ENCODE measurements around the gene XIST. TPM values are rescaled to one million over a fixed set of nuclear protein-coding genes. Genes with fewer than 3 reads are reported as not detected.
"Not testable (repeated sequence)": the region's sequence is repeated elsewhere in the genome, so short reads cannot be mapped to it uniquely, and the experiment has no call there.

Gene XIST
- total RNA-seq, result not detected in 2 replicates
- long read RNA-seq, result 0 reads

DNA sequence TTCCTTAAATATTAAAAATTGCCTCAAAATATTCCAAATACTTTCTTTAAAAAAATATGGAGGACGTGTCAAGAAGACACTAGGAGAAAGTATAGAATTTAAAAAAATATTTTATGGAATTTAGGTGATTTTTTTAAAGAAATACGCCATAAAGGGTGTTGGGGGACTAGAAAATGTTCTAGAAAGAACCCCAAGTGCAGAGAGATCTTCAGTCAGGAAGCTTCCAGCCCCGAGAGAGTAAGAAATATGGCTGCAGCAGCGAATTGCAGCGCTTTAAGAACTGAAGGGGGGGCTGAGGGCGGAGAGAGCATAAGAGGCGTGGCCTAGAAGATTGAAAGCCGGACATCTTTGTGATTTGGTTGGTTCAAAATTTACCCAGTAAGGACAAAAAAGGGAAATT lies at the start of gene XIST:
TSS of gene XIST (minus strand) at position 248 of the 400 bp plus-strand sequence.
- TF ChIP-seq, protein P1, sequence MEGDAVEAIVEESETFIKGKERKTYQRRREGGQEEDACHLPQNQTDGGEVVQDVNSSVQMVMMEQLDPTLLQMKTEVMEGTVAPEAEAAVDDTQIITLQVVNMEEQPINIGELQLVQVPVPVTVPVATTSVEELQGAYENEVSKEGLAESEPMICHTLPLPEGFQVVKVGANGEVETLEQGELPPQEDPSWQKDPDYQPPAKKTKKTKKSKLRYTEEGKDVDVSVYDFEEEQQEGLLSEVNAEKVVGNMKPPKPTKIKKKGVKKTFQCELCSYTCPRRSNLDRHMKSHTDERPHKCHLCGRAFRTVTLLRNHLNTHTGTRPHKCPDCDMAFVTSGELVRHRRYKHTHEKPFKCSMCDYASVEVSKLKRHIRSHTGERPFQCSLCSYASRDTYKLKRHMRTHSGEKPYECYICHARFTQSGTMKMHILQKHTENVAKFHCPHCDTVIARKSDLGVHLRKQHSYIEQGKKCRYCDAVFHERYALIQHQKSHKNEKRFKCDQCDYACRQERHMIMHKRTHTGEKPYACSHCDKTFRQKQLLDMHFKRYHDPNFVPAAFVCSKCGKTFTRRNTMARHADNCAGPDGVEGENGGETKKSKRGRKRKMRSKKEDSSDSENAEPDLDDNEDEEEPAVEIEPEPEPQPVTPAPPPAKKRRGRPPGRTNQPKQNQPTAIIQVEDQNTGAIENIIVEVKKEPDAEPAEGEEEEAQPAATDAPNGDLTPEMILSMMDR (IDR thresholded peaks at IDR 0.05), result no peak
- Mint-ChIP-seq H3K27me3 (ENCODE audit: unreplicated experiment) (peaks cover 9% of the 10 kb centered on the region), H3K27ac (ENCODE audit: unreplicated experiment) (no peak within 1 kb of the TSS), H3K9me3 (ENCODE audit: unreplicated experiment) (no peaks in the 10 kb centered on the region), H3K4me1 (ENCODE audit: unreplicated experiment) (no peaks in the 10 kb centered on the region), H3K36me3 (ENCODE audit: unreplicated experiment) (no peaks in the 10 kb centered on the region), H3K4me3 (ENCODE audit: unreplicated experiment) (no peak within 1 kb of the TSS)
- no peak for DNase-seq (ENCODE audit: extremely low spot score, unreplicated experiment)

DNA sequence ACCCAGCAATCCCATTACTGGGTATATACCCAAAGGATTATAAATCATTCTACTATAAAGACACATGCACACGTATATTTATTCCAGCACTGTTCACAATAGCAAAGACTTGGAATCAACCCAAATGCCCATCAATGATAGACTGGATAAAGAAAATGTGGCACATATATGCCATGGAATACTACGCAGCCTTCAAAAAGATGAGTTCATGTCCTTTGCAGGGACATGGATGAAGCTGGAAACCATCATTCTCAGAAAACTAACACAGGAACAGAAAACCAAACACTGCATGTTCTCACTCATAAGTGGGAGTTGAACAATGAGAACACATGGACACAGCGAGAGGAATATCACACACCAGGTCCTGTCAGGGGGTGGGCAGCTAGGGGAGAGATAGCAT lies 45.8 kb upstream of the XIST start:
- not testable (repeated sequence) for H3K36me3 Mint-ChIP-seq (ENCODE audit: unreplicated experiment); H3K9me3 Mint-ChIP-seq (ENCODE audit: unreplicated experiment); H3K4me3 Mint-ChIP-seq (ENCODE audit: unreplicated experiment); H3K4me1 Mint-ChIP-seq (ENCODE audit: unreplicated experiment); H3K27ac Mint-ChIP-seq (ENCODE audit: unreplicated experiment); DNase-seq (ENCODE audit: extremely low spot score, unreplicated experiment)
- H3K27me3 Mint-ChIP-seq (ENCODE audit: unreplicated experiment), result peaks cover 19% of the 10 kb centered on the region

DNA sequence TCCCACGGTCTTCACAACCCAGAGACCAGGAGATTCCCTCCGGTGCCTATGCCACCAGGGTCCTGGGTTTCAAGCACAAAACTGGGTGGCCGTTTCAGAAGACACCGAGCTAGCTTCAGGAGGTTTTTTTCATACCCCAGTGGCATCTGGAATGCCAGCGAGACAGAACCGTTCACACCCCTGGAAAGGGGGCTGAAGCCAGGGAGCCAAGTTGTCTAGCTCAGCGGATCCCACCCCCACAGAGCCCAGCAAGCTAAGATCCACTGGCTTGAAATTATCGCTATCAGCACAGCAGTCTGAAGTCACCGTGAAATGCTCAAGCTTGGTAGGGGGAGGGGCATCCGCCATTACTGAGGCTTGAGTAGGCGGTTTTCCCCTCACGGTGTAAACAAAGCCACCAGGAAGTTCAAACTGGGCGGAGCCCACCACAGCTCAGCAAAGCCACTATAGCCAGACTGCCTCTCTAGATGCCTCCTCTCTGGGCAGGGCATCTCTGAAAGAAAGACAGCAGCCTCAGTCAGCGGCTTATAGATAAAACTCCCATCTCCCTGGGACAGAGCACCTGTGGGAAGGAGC lies 40.1 kb upstream of the XIST start:
- peak; percentile 68 for DNase-seq (ENCODE audit: extremely low spot score, unreplicated experiment)
- not testable (repeated sequence) for H3K4me1 Mint-ChIP-seq (ENCODE audit: unreplicated experiment); H3K36me3 Mint-ChIP-seq (ENCODE audit: unreplicated experiment); H3K4me3 Mint-ChIP-seq (ENCODE audit: unreplicated experiment); H3K9me3 Mint-ChIP-seq (ENCODE audit: unreplicated experiment); H3K27ac Mint-ChIP-seq (ENCODE audit: unreplicated experiment)
- H3K27me3 Mint-ChIP-seq (ENCODE audit: unreplicated experiment), result peaks cover 19% of the 10 kb centered on the region

DNA sequence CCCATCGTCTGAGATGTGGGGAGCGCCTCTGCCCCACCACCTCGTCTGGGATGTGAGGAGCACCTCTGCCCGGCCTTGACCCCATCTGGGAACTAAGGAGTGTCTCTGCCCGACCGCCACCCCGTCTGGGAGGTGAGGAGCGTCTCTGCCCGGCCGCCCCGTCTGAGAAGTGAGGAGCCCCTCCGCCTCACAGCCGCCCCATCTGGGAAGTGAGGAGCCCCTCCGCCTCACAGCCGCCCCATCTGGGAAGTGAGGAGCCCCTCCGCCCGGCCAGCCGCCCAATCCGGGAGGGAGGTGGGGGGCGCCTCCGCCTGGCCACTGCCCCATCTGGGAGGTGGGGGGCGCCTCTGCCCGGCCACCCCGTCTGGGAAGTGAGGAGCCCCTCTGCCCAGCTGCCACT lies 29.7 kb upstream of the XIST start:
- peaks cover 14% of the 10 kb centered on the region for H3K9me3 Mint-ChIP-seq (ENCODE audit: unreplicated experiment)
- H3K4me3 Mint-ChIP-seq (ENCODE audit: unreplicated experiment); H3K27ac Mint-ChIP-seq (ENCODE audit: unreplicated experiment); H3K27me3 Mint-ChIP-seq (ENCODE audit: unreplicated experiment); H3K36me3 Mint-ChIP-seq (ENCODE audit: unreplicated experiment); H3K4me1 Mint-ChIP-seq (ENCODE audit: unreplicated experiment): not testable (repeated sequence)
- peak; percentile 67 for DNase-seq (ENCODE audit: extremely low spot score, unreplicated experiment)

DNA sequence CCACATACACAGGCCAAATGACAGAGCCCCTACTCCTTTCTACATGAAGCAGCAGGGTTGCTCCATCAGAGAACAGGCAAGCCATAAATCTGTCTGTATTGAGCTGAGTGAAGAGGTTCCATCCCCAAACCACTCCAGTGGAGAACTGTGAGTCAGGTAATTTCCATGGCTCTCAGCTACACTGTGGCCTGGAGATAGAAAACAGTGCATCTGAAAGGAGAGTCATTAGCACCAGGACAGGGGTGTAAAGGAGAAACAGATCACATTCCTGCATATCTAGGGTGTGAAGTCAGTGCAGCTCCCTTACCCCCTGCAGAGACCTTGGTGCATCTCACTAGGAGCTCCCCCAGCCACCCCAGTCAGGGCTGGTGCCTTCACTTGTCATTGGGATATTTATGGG lies 25.2 kb upstream of the XIST start:
- Mint-ChIP-seq H3K4me3 (ENCODE audit: unreplicated experiment) (no peak overlapping the region), H3K36me3 (ENCODE audit: unreplicated experiment) (no peaks in the 10 kb centered on the region), H3K4me1 (ENCODE audit: unreplicated experiment) (no peaks in the 10 kb centered on the region), H3K27me3 (ENCODE audit: unreplicated experiment) (no peaks in the 10 kb centered on the region), H3K9me3 (ENCODE audit: unreplicated experiment) (peaks cover 14% of the 10 kb centered on the region), H3K27ac (ENCODE audit: unreplicated experiment) (no peak overlapping the region)
- TF ChIP-seq, protein P1 (IDR thresholded peaks at IDR 0.05), result no peak
- no peak for DNase-seq (ENCODE audit: extremely low spot score, unreplicated experiment)

DNA sequence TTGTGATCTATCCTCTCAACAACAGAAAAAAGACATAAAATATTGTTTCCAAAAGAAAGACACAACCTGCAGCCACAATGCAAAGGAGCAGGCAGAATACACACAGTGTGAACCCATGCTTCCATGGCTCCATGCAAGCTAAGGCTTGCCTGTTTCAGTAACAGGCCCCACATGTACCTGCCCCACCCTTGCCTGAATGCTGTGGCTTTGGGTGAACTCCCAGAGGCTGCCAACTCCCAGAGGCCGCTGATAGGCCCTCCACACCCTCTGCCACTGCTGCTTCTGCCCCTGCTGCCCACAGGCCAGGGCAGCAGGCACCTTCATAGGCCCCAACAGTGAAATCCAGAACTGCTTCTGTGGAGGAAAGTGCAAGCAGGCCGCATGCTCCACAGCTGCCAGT lies 24.4 kb upstream of the XIST start:
- H3K36me3 Mint-ChIP-seq (ENCODE audit: unreplicated experiment), result no peaks in the 10 kb centered on the region
- H3K4me3 Mint-ChIP-seq (ENCODE audit: unreplicated experiment), result no peak overlapping the region
- no peak for DNase-seq (ENCODE audit: extremely low spot score, unreplicated experiment)
- H3K9me3 Mint-ChIP-seq (ENCODE audit: unreplicated experiment), result peaks cover 14% of the 10 kb centered on the region
- H3K27ac Mint-ChIP-seq (ENCODE audit: unreplicated experiment), result no peak overlapping the region
- TF ChIP-seq, protein P1 (IDR thresholded peaks at IDR 0.05), result no peak
- no peaks in the 10 kb centered on the region for H3K27me3 Mint-ChIP-seq (ENCODE audit: unreplicated experiment)
- no peaks in the 10 kb centered on the region for H3K4me1 Mint-ChIP-seq (ENCODE audit: unreplicated experiment)

DNA sequence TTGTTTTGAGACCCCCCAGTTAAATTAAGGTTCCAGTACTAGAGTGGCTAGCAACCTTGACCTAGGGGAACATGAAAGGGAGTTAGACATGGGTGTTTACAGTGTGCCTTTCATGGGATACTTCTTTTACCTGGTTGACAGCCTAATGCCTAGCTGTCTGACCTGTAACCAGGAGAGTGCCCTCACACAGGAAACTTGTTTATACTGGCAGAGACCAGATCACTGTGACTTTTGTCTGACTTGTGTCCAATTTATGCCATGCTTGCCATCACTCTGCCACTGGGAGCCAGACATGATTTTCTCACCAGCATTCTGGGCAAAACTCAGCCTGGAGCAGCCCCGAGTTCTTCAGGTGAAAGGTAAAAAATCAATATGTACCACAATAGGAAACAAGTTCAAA lies 16.4 kb upstream of the XIST start:
- DNase-seq (ENCODE audit: extremely low spot score, unreplicated experiment), result no peak
- Mint-ChIP-seq H3K36me3 (ENCODE audit: unreplicated experiment) (no peaks in the 10 kb centered on the region), H3K27me3 (ENCODE audit: unreplicated experiment) (no peaks in the 10 kb centered on the region), H3K4me1 (ENCODE audit: unreplicated experiment) (no peaks in the 10 kb centered on the region), H3K9me3 (ENCODE audit: unreplicated experiment) (no peaks in the 10 kb centered on the region), H3K4me3 (ENCODE audit: unreplicated experiment) (no peak overlapping the region), H3K27ac (ENCODE audit: unreplicated experiment) (no peak overlapping the region)
- TF ChIP-seq, protein P1 (IDR thresholded peaks at IDR 0.05), result no peak
